ENCODE data around the gene L3MBTL3.

Gene L3MBTL3

DNA sequence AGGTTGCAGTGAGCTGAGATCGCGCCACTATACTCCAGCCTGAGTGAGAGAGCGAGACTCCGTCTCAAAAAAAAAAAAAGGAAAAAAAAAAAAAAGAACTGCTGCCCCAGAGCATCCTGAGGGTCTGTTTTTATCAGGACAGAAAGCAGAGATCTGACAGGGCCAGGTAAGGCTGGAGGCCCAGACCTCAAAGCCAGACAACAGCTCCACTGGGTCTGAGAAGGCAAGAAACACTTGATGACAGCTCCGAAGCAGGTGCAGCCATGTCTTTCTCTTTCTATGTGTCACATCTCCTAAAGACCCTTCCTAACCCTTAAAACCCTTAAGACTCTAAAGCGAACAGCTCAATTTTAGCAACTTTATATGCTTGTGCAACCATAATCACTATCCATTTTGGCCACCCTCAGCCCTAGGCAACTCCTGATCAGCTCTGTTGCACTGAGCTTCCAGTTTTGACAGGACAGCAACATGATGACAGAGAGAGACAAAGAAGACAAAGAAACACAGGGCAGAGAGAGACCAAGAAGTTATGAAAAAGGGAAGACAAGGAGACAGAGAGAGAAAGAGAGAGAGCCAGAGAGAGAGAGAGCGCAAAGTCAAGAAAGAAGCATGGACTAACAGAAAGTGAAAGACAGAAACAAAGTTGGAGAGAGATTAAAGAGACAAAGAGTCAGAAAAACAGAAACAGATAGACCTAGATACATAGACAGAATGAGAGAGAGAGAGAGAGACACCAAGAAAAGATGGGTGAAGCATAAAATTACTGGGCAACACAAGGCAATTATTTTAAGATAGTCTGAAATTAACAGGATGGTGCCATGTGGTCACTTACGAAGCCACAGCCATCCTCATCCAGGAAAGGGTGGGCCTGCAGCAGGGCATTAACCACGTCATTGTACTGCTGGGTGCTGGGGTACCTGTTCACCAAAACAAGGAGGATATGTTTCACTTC lies 165.2 kb downstream of the L3MBTL3 start:
- DNase-seq (ENCODE audit: low read depth), result no peak

DNA sequence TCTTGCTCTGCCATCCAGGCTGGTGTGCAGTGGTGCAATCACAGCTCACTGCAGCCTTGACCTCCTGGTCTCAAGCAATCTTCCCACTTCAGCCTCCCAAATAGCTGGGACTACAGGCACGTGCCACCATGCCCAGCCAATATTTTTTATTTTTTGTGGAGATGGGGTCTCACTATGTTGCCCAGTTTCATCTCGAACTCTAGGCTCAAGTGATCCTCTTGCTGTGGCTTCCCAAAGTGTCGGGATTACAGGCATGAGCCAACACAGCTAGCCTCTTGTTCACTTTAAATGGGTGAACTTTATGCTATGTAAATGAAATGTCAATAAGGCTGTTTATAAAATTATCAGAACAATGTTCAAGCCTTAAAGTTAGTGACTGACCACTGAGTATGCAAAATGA lies 167.3 kb downstream of the L3MBTL3 start:
- no peak for DNase-seq (ENCODE audit: low read depth)

DNA sequence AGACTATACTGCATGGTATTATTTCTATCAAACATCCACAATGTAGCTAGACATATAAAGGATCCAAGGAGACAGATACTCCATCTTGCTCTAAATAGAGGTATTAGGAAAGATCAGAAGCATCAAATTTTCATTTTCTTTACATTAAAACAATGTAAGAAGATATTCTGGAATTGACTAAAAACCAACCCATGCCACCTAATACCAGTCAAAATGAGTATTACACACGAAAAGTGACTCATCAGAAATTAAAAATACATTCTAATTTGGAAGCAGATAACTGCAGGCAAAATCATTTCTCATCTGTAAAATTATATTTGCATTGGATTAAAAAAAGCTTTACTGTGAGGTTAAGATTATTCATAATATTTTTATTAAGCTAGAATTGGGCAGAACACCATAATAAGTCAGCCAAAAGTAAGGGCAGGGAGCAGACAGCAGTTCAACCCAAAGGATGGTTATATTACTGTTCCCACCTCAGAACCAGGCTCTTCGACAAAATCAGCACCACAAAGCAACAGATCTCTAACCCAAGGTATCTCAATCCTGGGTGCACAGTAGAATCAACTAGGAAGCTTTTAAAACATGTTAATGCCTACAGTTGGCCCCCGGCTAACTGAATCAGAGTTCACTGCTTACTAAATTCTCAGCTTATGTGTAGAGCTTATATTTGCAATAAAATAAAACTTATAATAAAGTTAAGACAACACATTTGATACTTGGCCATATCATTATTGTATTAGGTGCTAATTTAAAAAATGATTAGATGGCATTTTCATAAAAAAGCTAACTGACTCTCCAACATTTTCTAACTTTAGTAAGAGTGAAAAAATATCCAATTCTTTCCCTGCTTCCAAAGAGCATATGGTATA lies 169.2 kb downstream of the L3MBTL3 start:
- no peak for DNase-seq (ENCODE audit: low read depth)

DNA sequence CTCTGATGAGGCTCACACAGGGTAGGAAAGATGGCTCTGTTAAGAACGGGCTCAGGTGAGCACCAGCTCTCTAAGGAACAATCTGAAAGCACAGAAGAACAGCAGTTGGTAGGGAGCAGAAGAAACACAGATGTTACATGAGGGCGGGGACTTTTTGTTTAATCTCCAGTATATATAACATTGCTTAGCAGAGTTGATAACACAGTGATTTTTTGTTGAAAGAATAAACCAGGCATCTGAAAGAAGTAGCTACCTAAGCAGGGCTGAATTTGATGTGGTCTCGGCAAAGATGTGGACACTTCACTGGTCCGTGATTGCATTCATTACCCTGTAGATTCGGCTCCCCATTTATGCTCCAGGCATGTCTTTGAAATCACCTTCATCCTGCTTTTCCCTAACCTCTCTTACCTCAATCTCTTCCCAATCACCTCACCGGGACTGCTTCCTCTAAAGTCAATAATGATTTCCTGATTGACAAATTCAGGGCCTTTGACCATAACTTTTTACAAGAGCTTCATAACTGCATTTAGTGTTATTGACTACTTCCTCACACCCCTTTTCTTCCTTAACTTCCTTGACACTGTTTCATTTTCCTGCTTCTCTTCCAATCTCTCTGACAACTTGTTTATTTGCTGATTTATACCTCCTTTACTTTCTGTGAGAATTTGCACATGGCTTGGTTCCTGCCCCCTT lies 170.0 kb downstream of the L3MBTL3 start:
- no peak for DNase-seq (ENCODE audit: low read depth)

DNA sequence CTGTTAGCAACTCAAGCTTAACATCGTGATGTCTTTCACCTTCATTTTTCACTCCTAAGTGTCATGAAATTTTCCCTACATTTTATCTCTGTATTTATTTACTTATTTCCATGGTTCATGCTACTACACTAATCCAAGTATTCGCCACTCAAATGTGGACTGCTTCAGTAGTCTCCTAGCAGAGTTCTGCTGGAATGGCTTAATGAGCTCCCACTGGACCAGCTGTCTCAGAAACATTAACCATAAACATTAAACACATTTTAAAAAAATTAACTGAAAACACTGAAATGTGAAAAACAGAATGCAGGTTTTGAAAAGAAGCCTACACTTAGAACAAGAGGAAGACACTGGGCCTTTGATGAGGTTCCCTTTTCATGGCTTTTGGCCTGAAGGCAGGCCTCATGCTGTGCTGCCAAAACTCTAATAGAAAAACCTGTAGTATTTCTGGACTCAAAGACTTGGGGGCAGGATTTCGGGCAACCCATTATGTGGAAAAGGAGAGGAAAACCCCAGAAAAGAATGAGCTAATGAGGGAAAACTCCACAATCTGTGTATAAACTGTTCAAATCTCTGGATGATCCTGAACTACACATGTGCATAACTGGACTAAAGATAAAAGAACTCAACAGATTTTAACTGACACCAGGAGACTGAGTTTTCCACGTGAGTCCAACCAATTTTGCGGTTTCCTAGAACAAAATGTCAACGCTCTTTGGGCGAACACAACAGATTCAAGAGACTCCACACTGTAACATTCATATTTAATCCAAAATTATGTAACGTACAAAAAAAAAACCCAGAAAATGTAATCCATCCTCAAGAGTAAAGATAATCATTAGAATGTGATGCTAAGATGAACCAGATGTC lies 171.4 kb downstream of the L3MBTL3 start:
- DNase-seq (ENCODE audit: low read depth), result no peak
